ENCODE results near the gene CCR6.

DNA sequence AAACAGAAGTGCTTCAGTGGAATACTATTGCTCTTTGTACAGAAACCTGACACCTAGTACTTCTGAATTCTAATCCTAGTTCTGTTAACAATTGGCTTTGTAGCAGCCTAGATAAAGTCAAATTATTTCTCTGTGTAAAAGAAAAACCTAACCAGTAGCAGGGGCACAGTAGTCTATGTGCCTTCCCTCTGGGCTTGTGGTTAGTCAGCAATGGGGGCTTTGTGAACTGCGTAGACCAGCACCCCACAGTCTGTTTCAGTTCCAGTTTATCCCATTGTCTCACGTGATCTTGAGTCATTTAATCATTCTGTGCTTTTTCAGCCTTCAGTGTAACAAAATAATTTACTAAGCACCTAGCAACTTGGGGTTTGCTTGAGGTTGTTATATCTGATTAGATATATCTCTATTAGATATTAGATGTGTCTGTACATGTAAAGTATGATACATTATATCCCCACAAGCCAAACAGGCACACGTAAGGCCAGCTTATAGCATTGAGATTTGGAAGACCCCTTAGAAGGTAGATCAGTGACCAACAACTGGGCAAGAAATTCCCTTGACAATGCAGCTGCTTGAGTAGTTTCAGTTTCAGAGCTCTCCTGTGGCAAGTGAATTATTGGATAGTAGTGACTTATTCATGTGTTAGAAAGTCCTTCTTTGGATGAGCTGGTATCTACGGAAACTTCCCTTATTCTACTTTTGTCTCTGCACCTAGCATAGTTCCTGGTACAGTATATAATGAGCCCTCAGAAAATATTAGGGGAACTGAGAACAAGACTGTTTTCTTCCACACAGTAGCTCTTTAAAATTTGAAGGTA, 27.9 kb upstream of the CCR6 start:
- TF ChIP-seq, protein P1, sequence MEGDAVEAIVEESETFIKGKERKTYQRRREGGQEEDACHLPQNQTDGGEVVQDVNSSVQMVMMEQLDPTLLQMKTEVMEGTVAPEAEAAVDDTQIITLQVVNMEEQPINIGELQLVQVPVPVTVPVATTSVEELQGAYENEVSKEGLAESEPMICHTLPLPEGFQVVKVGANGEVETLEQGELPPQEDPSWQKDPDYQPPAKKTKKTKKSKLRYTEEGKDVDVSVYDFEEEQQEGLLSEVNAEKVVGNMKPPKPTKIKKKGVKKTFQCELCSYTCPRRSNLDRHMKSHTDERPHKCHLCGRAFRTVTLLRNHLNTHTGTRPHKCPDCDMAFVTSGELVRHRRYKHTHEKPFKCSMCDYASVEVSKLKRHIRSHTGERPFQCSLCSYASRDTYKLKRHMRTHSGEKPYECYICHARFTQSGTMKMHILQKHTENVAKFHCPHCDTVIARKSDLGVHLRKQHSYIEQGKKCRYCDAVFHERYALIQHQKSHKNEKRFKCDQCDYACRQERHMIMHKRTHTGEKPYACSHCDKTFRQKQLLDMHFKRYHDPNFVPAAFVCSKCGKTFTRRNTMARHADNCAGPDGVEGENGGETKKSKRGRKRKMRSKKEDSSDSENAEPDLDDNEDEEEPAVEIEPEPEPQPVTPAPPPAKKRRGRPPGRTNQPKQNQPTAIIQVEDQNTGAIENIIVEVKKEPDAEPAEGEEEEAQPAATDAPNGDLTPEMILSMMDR (IDR thresholded peaks at IDR 0.05; ENCODE audit: control extremely low read depth in 1 of 3, insufficient read depth in 1 of 3, low read depth in 1 of 3, low read length in 3 of 3) = no peak
- no peak for TF ChIP-seq POLR2AphosphoS5 (IDR thresholded peaks at IDR 0.05; ENCODE audit: low read depth, low read length)
- TF ChIP-seq CHD2 (IDR thresholded peaks at IDR 0.05; ENCODE audit: low read length) = no peak
- TF ChIP-seq POLR2A (IDR thresholded peaks at IDR 0.05; ENCODE audit: control extremely low read depth in 1 of 2, low read depth in 2 of 2, low read length in 2 of 2) = no peak
- TF ChIP-seq RFX5 (IDR thresholded peaks at IDR 0.05; ENCODE audit: borderline replicate concordance, low read depth, low read length) = no peak
- TF ChIP-seq, protein P2, sequence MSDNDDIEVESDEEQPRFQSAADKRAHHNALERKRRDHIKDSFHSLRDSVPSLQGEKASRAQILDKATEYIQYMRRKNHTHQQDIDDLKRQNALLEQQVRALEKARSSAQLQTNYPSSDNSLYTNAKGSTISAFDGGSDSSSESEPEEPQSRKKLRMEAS (IDR thresholded peaks at IDR 0.05) = no peak
- no peak for TF ChIP-seq EZH2 (IDR thresholded peaks at IDR 0.05; ENCODE audit: low read depth, low read length, severe bottlenecking)
- TF ChIP-seq, protein P3, sequence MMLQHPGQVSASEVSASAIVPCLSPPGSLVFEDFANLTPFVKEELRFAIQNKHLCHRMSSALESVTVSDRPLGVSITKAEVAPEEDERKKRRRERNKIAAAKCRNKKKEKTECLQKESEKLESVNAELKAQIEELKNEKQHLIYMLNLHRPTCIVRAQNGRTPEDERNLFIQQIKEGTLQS (IDR thresholded peaks at IDR 0.05; ENCODE audit: insufficient read depth, low read depth, low read length) = no peak

All from H1 (cell line).